GM12875 (cell line): ENCODE measurements around the gene BRD8.

ENCODE experiments used
- H3K4me3 ChIP-seq: one replicate; pipeline ENCODE4 v1.5.1; 2011; ENCODE audit warnings: low read depth, low read length, control low read depth
- CTCF ChIP-seq: IDR thresholded peaks from 2 replicates; pipeline ENCODE4 v1.5.1; 2011; ENCODE audit warnings: low read depth, mild to moderate bottlenecking, control low read depth, inconsistent platforms, low read length, moderate library complexity, borderline replicate concordance; ENCODE audit not compliant: insufficient read depth

The BRD8 gene

GRCh38 chr5:138103319-138103637, 75.2 kb downstream of the BRD8 start:
- H3K4me3 ChIP-seq: no peak overlapping the region
- no peak for TF ChIP-seq CTCF

GRCh38 chr5:138102454-138103318, 75.7 kb downstream of the BRD8 start:
- no peak for TF ChIP-seq CTCF
- H3K4me3 ChIP-seq: no peak overlapping the region

GRCh38 chr5:138096997-138097828, 81.2 kb downstream of the BRD8 start:
- TF ChIP-seq CTCF: no peak
- no peak overlapping the region for H3K4me3 ChIP-seq

DNA sequence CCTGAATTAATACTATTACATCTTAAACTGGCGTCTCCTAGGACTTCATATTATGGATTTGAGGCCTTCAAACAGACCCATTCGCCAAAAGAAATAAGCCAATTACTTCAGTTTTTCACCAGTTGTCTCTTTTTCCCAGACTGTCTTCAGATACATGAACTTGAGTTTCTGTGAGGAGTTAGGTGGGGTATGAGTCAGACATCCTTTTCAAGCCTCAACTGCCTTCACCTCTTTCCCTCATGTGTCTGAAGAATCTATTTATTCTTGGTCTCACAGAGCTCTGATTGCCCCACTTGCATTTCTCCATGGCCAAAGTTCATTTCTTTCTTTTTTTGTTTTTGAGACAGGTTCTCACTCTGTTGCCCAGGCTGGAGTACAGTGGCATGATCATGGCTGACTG, 82.1 kb downstream of the BRD8 start:
- H3K4me3 ChIP-seq: no peak overlapping the region
- no peak for TF ChIP-seq CTCF

DNA sequence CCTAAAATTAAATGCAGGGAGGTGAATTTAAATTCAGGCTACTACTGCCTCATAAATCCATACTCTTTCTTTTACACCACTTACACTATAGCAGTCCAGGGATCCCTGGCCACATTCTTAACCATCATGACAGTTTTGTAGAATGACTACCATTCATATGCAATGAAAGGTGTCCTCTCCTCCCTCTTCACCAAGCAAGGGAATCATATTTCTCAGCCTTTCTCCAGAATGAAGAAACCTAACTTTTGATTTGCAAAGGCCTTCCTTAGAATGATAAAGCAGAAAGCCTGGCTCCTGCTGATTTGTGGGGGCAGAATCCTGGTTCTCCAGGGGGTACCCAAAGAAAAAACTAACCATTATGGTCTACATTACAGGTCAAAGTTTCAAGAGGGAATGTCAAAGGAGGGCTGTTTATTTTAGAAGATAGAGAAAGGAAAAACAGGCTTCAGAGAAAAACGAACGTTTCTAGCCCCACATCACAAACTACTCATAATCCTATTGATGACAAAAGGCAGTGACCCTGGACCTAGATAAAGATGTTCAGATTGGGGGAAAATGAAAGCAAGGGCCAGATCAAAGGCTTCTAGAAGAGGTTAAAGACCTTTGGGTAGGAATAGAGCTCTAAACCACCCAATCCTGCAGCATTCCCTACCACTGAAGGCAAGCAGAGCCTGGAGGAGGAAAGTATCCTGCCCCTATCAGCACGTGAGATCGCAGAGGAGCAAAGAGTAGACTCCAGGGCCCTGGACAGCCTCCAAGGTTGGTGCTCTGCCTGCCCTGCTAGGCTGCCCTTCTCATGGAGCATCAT, 83.1 kb downstream of the BRD8 start:
- H3K4me3 ChIP-seq: no peak overlapping the region

GRCh38 chr5:138093036-138093435, 85.4 kb downstream of the BRD8 start:
- TF ChIP-seq CTCF: no peak
- H3K4me3 ChIP-seq: no peak overlapping the region

More for the DNA sequence above, 83.1 kb downstream of the BRD8 start:
- no peak for TF ChIP-seq CTCF
